OCI-LY1 (cell line): Measurements from ENCODE around the gene MIA2.

ENCODE experiments used
- H2AFZ ChIP-seq: fragments of 200-600 bp; sonication (generic), shearing (Covaris generic); 2 replicates; pipeline ENCODE4 v1.6.0; 2014; ENCODE audit warnings: antibody characterized with exemption, mild to moderate bottlenecking, low read length
- H3F3A ChIP-seq: fragments of 200-600 bp; sonication (generic), shearing (Covaris generic); 2 replicates; pipeline ENCODE4 v1.6.0; 2014; ENCODE audit warnings: mild to moderate bottlenecking, antibody characterized with exemption, low read length, moderate library complexity; ENCODE audit not compliant: insufficient read depth
- H3K27ac ChIP-seq: fragments of 200-600 bp; sonication (generic); 2 replicates; pipeline ENCODE4 v1.5.1; 2014; ENCODE audit warnings: low read length, mixed run types, mild to moderate bottlenecking, low read depth; ENCODE audit not compliant: poor library complexity, severe bottlenecking
- H3K27me3 ChIP-seq: fragments of 200-600 bp; sonication (generic); 2 replicates; pipeline ENCODE4 v1.6.0; 2014; ENCODE audit warnings: antibody characterized with exemption, mild to moderate bottlenecking, low read length, moderate library complexity; ENCODE audit not compliant: insufficient read depth
- H3K36me3 ChIP-seq: fragments of 200-600 bp; sonication (generic); 2 replicates; pipeline ENCODE4 v1.6.1; 2014; ENCODE audit warnings: mild to moderate bottlenecking, antibody characterized with exemption, low read length, moderate library complexity, mixed read lengths; ENCODE audit not compliant: insufficient read depth
- H3K4me1 ChIP-seq: fragments of 200-600 bp; sonication (generic); 2 replicates; pipeline ENCODE4 v1.5.1; 2014; ENCODE audit warnings: mild to moderate bottlenecking, low read length, moderate library complexity; ENCODE audit not compliant: insufficient read depth, severe bottlenecking
- H3K4me2 ChIP-seq: fragments of 200-600 bp; sonication (generic), shearing (Covaris generic); 2 replicates; pipeline ENCODE4 v1.6.1; 2014; ENCODE audit warnings: low read length
- H3K4me3 ChIP-seq: fragments of 200-600 bp; sonication (generic); 2 replicates; pipeline ENCODE4 v1.5.1; 2014; ENCODE audit warnings: low read length, low read depth, mild to moderate bottlenecking, mixed read lengths; ENCODE audit not compliant: poor library complexity, severe bottlenecking
- H3K79me2 ChIP-seq: fragments of 200-600 bp; shearing (Covaris generic); 2 replicates; pipeline ENCODE4 v1.6.1; 2016; ENCODE audit warnings: mixed run types, low read length, mixed read lengths; ENCODE audit not compliant: insufficient read depth
- H3K9ac ChIP-seq: fragments of 200-600 bp; sonication (generic), shearing (Covaris generic); 2 replicates; pipeline ENCODE4 v1.6.1; 2014; ENCODE audit warnings: mild to moderate bottlenecking, low read length, mixed read lengths
- H3K9me2 ChIP-seq: fragments of 200-600 bp; sonication (generic), shearing (Covaris generic); 2 replicates; pipeline ENCODE4 v1.6.1; 2014; ENCODE audit warnings: low read depth, mild to moderate bottlenecking, low read length, mixed read lengths
- H3K9me3 ChIP-seq: fragments of 200-600 bp; shearing (Covaris generic); 2 replicates; pipeline ENCODE4 v1.6.1; 2014; ENCODE audit warnings: low read length, mixed read lengths
- H4K20me1 ChIP-seq: fragments of 200-600 bp; sonication (generic), shearing (Covaris generic); 2 replicates; pipeline ENCODE4 v1.6.0; 2016; ENCODE audit warnings: mild to moderate bottlenecking, low read length; ENCODE audit not compliant: insufficient read depth
- EZH2 ChIP-seq: fragments of 200-600 bp; sonication (generic), shearing (Covaris generic); IDR thresholded peaks from 2 replicates; pipeline ENCODE4 v1.8.0; 2017; ENCODE audit warnings: borderline replicate concordance, mixed run types, mild to moderate bottlenecking, antibody characterized with exemption, low read length, moderate library complexity, mixed read lengths
- TF ChIP-seq, protein P1 (sequence below): fragments of 200-600 bp; sonication (generic), shearing (Covaris generic); IDR thresholded peaks from 2 replicates; pipeline ENCODE4 v1.5.1; 2017; ENCODE audit warnings: mild to moderate bottlenecking, antibody characterized with exemption, low read length, moderate library complexity, mixed read lengths

MIA2 gene

GRCh38 chr14:39417014-39417413 lies 183.3 kb downstream of the MIA2 start:
- no peak overlapping the region for H2AFZ ChIP-seq
- no peaks in the 10 kb centered on the region for H3F3A ChIP-seq
- no peak overlapping the region for H3K4me2 ChIP-seq
- H3K79me2 ChIP-seq, result no peaks in the 10 kb centered on the region; the same call in none of the 2 replicates
- no peaks in the 10 kb centered on the region for H3K9me2 ChIP-seq
- no peaks in the 10 kb centered on the region for H3K27me3 ChIP-seq
- H4K20me1 ChIP-seq, result no peaks in the 10 kb centered on the region
- H3K4me3 ChIP-seq, result no peak overlapping the region
- TF ChIP-seq, protein P1, sequence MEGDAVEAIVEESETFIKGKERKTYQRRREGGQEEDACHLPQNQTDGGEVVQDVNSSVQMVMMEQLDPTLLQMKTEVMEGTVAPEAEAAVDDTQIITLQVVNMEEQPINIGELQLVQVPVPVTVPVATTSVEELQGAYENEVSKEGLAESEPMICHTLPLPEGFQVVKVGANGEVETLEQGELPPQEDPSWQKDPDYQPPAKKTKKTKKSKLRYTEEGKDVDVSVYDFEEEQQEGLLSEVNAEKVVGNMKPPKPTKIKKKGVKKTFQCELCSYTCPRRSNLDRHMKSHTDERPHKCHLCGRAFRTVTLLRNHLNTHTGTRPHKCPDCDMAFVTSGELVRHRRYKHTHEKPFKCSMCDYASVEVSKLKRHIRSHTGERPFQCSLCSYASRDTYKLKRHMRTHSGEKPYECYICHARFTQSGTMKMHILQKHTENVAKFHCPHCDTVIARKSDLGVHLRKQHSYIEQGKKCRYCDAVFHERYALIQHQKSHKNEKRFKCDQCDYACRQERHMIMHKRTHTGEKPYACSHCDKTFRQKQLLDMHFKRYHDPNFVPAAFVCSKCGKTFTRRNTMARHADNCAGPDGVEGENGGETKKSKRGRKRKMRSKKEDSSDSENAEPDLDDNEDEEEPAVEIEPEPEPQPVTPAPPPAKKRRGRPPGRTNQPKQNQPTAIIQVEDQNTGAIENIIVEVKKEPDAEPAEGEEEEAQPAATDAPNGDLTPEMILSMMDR, result no peak
- TF ChIP-seq EZH2, result no peak
- H3K9ac ChIP-seq, result no peak overlapping the region
- peaks cover 14% of the 10 kb centered on the region; the same call in 1 of the 2 replicates for H3K36me3 ChIP-seq
- H3K27ac ChIP-seq, result no peak overlapping the region
- H3K4me1 ChIP-seq, result no peaks in the 10 kb centered on the region
- H3K9me3 ChIP-seq, result peaks cover 19% of the 10 kb centered on the region

- H3K9me3 ChIP-seq, result peaks cover 12% of the 10 kb centered on the region
Measured at GRCh38 chr14:39419272-39419671, 185.6 kb downstream of the MIA2 start.

DNA sequence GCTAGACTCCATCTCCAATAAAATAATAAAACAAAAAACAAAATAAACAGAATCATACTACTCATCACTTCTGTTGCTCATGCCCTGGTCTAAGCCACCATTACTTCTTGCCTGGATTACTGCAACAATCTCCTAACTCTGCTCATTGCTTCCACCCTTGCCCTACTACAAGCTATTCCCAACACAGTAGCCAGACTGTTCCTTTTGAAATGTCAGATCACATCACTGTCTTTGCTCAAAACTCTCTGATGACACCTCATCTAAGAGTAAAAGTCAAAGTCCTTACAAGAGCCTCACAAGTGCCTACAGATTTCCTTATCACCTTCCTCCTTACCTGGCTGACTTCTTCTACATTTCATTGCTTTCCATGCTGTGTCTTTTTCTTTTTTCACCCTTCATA lies 188.5 kb downstream of the MIA2 start:
- Histone ChIP-seq H3K4me3 (no peak overlapping the region), H3K27me3 (no peaks in the 10 kb centered on the region), H3K9ac (no peak overlapping the region), H2AFZ (no peak overlapping the region), H3K36me3 (0 out of 2 replicates have a peak, but pooled peaks cover 6% of the 10 kb centered on the region), H3F3A (no peaks in the 10 kb centered on the region), H3K4me2 (no peak overlapping the region), H3K9me2 (no peaks in the 10 kb centered on the region), H3K4me1 (peaks cover 12% of the 10 kb centered on the region), H3K27ac (no peak overlapping the region), H4K20me1 (no peaks in the 10 kb centered on the region), H3K9me3 (peaks cover under 1% of the 10 kb centered on the region; the same call in 1 of the 2 replicates), H3K79me2 (peaks cover 29% of the 10 kb centered on the region)
- TF ChIP-seq, protein P1, result no peak
- TF ChIP-seq EZH2, result no peak

More at GRCh38 chr14:39419272-39419671, 185.6 kb downstream of the MIA2 start:
- no peak overlapping the region for H3K4me2 ChIP-seq
- H3K27ac ChIP-seq, result no peak overlapping the region
- no peaks in the 10 kb centered on the region for H3K27me3 ChIP-seq
- H3F3A ChIP-seq, result no peaks in the 10 kb centered on the region
- H4K20me1 ChIP-seq, result no peaks in the 10 kb centered on the region
- peaks cover 2% of the 10 kb centered on the region for H3K79me2 ChIP-seq
- H3K9ac ChIP-seq, result no peak overlapping the region
- no peak overlapping the region for H3K4me3 ChIP-seq
- no peaks in the 10 kb centered on the region for H3K4me1 ChIP-seq
- no peak for TF ChIP-seq EZH2
- TF ChIP-seq, protein P1, result no peak
- H3K36me3 ChIP-seq, result peaks cover 11% of the 10 kb centered on the region; the same call in 1 of the 2 replicates
- H2AFZ ChIP-seq, result no peak overlapping the region
- H3K9me2 ChIP-seq, result no peaks in the 10 kb centered on the region
